ENCODE measurements around the gene NOXRED1.
A peak's percentile ranks its signal among the peaks of the same experiment; 100 is the strongest.

NOXRED1 gene

DNA sequence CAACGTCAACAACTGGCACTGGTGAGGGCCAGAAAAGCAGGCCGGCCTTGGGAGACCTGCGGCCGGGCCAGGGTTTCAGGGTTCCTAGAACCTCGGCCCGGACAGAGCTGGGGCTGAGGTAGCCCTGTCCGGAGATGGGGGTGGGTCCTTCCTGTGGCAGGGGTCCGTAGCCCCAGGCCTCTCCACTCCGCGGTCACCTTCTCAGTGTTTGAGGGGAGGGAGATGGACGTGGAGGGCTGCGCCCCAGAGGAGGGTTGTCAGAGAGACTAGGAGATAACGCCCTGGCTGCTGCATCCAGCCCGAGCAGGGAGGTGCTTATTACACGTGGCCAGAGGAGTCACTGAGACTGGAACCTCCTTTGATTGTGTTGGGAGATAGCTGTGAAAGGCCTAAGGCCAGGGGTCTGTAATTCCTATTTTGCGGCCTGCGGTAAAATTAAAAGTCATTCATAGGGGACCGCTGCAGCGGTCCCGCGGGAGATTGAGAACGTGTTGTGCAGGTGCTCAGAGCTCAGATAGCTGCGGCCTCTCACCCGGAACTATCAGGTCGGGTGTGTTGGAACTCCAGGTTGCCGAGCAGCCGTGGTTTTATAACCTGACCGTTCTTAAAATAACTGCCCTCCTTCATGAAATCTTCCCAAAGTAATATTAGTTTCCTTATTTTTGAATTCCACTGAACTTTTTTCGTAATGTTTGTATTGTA is 35.1 kb upstream of the NOXRED1 start:
- peak overlapping the region; percentile 82 to 94 for H3K27ac ChIP-seq
- peak overlapping the region; percentile 89 for H3K4me3 ChIP-seq
- DNase-seq (ENCODE audit: low spot score) = no peak
- TF ChIP-seq, protein P1, sequence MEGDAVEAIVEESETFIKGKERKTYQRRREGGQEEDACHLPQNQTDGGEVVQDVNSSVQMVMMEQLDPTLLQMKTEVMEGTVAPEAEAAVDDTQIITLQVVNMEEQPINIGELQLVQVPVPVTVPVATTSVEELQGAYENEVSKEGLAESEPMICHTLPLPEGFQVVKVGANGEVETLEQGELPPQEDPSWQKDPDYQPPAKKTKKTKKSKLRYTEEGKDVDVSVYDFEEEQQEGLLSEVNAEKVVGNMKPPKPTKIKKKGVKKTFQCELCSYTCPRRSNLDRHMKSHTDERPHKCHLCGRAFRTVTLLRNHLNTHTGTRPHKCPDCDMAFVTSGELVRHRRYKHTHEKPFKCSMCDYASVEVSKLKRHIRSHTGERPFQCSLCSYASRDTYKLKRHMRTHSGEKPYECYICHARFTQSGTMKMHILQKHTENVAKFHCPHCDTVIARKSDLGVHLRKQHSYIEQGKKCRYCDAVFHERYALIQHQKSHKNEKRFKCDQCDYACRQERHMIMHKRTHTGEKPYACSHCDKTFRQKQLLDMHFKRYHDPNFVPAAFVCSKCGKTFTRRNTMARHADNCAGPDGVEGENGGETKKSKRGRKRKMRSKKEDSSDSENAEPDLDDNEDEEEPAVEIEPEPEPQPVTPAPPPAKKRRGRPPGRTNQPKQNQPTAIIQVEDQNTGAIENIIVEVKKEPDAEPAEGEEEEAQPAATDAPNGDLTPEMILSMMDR (IDR thresholded peaks at IDR 0.05) = no peak

DNA sequence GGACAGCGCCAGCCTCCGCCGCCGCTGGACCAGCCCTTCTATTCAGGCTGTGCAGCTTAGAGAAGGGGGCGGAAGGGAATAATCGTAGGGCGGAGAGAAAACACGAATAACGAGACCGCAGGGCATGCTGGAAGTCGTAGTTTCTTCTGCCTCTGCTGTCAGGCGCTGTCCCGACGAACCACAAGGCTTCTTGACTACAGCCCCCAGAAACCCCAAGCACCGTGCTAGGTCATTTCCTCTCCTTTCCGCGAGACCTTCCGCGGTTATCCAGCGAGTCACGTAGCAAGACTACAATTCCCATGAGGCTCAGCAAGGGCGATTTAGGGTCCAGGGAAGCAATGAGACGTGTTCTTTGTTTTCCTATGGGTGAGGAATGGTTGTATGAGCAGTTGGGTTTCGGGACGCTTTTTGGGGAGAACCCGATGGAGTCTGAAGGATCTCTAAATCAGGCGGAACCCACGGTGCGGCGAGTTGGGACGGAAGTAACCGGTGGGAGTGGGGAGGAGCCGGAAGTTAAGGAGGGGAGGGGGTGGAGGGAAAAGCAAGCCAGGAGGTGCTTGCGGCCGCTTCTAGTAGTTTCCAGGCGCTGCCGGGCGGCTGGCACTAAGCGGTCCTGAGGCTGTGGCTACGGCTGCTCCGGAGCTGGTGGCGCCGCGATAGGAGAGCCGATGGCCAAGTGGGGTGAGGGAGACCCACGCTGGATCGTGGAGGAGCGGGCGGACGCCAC is 34.4 kb upstream of the NOXRED1 start, which contains the start of the genes AHSA1 and VIPAS39:
Gene AHSA1, plus strand, starts transcription at position 572 of the 727 bp plus-strand sequence. Its CDS starts 97 bp downstream, at position 669.
Gene VIPAS39, minus strand, starts transcription at position 80 of the 727 bp plus-strand sequence. CDS start 3,499 bp downstream, outside the sequence.
- H3K27ac ChIP-seq = peak within 1 kb of the TSS; percentile 82 to 94
- TF ChIP-seq, protein P1 (IDR thresholded peaks at IDR 0.05) = no peak

DNA sequence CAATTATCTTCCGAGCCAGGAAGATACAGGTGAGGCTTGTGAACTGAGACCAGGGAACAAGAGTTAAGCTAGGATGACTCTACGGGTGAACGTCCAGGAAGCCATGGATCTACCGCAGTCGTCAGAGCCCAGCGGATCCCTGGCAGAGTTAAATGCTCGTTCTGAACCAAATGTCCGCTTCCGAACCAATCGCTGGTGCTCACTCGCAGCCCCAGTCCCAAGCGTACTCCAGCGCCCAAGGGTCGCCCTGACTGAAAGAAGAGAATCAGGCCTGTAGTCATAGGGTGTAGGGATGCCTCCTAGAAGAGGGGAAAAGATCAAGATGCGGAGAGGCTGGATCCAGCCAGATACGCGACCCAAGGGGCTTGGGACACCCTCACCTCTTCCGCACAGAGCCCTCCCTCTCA is 33.8 kb upstream of the NOXRED1 start:
- TF ChIP-seq, protein P1 (IDR thresholded peaks at IDR 0.05) = no peak
- DNase-seq (ENCODE audit: low spot score) = no peak
- peak overlapping the region; percentile 82 to 94 for H3K27ac ChIP-seq
- H3K4me3 ChIP-seq = peak overlapping the region; percentile 89

More for the DNA sequence above, 34.4 kb upstream of the NOXRED1 start, which contains the start of the genes AHSA1 and VIPAS39:
- H3K4me3 ChIP-seq = peak within 1 kb of the TSS; percentile 89
- DNase-seq (ENCODE audit: low spot score) = peak; percentile 96

DNA sequence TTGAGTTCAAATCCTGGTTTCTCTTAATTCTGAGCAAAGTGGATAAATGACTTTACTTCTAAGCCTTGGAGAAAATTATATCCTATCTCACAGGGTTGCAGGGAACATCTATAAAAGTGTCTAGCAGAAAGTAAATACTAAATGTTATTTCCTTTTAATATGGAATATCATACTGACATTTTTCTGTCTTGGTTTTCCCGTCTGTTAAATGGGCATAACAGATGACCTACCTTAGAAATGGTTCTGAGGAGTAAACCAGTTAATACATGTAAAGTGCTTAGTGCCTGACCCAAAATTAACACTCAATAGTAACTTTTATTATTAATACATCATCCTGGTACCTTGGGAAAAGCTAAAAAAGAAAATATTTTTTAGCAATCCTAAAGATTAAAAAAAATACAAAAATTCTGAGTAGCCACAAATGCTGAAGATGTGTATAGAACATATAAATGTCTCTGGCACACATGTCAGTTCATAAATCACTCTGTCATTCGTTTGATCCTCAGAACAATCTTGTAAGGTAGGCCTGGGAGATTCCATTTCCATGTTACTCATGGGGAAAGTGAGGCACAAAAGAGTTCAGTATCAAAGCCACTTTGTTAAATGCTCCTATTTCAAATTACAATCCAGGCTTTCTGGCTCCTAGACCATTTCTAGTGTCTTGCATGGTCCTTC is 32.8 kb upstream of the NOXRED1 start:
- Histone ChIP-seq H3K4me3 (peak overlapping the region; percentile 89), H3K27ac (no peak overlapping the region)
- TF ChIP-seq, protein P1 (IDR thresholded peaks at IDR 0.05) = no peak
- no peak for DNase-seq (ENCODE audit: low spot score)

DNA sequence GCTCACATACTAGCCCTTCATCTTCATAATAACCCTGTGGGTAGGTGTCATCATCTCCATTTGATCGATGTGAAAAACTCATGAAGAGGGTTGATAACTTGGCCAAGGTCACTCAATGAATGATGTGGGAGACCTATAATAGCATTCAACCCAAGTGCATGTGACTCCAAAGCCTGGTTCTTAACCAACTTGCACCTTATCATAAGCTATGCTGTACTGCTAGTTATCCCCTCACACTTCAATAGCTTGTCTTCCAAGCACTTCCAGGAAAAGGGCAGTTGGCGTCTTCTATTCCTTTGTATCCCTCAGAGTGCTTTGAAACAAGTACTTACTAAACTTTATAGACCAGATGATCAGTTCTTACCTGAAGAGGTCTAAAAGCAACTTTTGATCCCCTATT is 18.9 kb upstream of the NOXRED1 start:
- H3K4me3 ChIP-seq = no peak overlapping the region
- TF ChIP-seq, protein P1 (IDR thresholded peaks at IDR 0.05) = no peak
- DNase-seq (ENCODE audit: low spot score) = no peak
- H3K27ac ChIP-seq = no peak overlapping the region

DNA sequence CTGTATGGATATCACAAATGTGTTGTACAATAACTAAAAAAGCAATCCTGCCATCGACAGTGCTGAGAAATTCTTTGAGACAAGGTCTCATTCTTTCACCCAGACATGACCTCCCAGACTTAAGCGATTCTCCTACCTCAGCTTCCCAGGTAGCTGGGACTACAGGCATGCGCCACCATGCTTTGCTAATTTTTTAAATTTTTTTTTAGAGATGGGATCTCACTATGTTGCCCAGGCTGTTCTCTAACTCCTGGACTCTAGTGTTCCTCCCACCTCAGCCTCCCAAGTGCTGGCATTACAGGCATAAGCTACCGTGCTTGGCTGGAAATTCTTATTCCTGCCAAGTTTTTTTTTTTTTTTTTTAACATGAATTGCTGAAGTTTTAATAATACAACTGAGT is 16.5 kb upstream of the NOXRED1 start:
- DNase-seq (ENCODE audit: low spot score) = no peak
- H3K4me3 ChIP-seq = no peak overlapping the region
- TF ChIP-seq, protein P1 (IDR thresholded peaks at IDR 0.05) = no peak
- H3K27ac ChIP-seq = no peak overlapping the region
